Rectal smooth muscle tissue (tissue), 1 donor: Measurements from ENCODE around the gene UBE2J2.

Experiments used
- H3K27ac ChIP-seq: one replicate; pipeline ENCODE4 v1.7.0; 2013; ENCODE audit warnings: low read depth, low read length, inconsistent platforms
- H3K27me3 ChIP-seq: one replicate; pipeline ENCODE4 v1.7.0; 2013; ENCODE audit warnings: low read length; ENCODE audit not compliant: control insufficient read depth, insufficient read depth
- H3K36me3 ChIP-seq: one replicate; pipeline ENCODE4 v1.7.0; 2013; ENCODE audit warnings: low read length; ENCODE audit not compliant: control insufficient read depth, insufficient read depth
- H3K4me1 ChIP-seq: one replicate; pipeline ENCODE4 v1.7.0; 2013; ENCODE audit warnings: low read length; ENCODE audit not compliant: control insufficient read depth, insufficient read depth
- H3K4me3 ChIP-seq: one replicate; pipeline ENCODE4 v1.7.0; 2013; ENCODE audit warnings: low read length
- H3K9ac ChIP-seq: one replicate; pipeline ENCODE4 v1.7.0; 2013; ENCODE audit warnings: low read length

UBE2J2 gene

DNA sequence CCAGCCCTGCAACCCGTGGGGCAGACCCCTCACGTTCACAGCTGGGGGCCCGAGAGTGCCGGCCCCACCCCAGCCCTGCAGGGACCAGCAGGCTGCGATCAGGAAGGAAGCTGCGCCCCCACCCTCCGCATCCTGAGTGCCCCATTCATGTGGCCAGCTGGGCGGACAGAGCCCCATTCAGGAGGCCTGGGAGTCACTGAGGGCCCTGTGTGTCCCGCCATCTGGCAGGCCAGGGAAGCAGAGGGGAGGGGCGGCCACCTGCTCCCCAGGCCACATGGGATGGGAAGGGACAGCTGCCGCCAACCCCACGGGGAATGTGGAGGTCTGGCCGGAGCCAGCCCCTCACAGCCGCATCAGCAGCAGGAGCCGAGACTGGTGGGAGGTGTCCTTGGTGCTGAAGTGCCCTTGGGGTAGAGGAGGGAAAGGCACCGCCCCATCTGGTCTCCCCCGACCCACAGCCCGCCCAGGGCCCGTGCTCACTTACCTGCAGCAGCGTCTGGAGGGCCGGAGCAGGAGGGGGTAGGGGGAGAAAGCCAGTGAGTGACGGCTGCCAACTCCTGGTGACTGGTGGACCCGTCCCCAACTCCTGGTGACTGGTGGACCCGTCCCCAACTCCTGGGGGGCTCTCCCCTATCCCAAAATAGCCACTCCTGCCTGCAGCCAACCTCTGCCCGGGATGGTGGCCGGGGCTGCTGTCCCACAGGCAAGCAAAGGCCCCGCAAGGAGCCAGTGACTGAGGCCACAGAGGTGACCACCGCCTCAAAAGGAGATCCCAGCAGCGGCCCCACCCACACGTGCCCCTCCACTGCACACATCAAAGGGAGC is 25.4 kb upstream of the UBE2J2 start:
- H3K27me3 ChIP-seq = no peaks in the 10 kb centered on the region
- no peaks in the 10 kb centered on the region for H3K36me3 ChIP-seq
- H3K4me1 ChIP-seq = peaks cover 3% of the 10 kb centered on the region
- H3K9ac ChIP-seq = no peak overlapping the region
- no peak overlapping the region for H3K27ac ChIP-seq
- no peak overlapping the region for H3K4me3 ChIP-seq

DNA sequence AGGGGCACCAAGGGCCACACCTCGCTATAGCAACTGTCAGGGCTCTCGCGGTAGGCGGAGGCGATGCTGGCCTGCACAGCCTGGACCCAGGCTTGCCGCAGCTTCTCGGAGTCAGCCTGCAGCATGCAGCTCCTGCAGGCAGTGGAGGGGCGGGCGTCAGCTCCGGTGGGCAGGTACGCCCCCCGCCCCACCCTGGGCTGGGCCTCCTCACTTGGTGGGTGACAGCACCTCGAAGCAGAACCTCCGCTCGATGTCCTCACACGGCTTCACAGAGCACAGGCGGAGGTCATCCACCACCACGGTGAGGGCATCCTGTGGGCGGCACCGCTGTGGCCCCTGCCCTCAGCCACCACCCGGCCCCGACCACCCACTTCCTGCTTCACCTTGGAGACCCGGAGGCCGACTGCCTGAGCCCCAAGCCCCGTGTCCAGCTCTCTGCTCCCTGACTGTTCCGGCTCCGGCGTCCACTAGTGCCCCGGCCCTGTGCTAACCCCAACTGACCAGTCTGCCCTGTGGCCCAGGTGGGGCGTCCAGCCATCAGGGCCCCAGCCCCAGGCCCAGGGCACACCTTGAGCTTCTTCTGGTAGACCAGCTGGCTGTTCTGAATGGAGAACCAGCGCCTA is 24.3 kb upstream of the UBE2J2 start:
- no peaks in the 10 kb centered on the region for H3K27me3 ChIP-seq
- H3K4me1 ChIP-seq = no peaks in the 10 kb centered on the region
- H3K9ac ChIP-seq = no peak overlapping the region
- no peaks in the 10 kb centered on the region for H3K36me3 ChIP-seq
- no peak overlapping the region for H3K4me3 ChIP-seq
- H3K27ac ChIP-seq = no peak overlapping the region

DNA sequence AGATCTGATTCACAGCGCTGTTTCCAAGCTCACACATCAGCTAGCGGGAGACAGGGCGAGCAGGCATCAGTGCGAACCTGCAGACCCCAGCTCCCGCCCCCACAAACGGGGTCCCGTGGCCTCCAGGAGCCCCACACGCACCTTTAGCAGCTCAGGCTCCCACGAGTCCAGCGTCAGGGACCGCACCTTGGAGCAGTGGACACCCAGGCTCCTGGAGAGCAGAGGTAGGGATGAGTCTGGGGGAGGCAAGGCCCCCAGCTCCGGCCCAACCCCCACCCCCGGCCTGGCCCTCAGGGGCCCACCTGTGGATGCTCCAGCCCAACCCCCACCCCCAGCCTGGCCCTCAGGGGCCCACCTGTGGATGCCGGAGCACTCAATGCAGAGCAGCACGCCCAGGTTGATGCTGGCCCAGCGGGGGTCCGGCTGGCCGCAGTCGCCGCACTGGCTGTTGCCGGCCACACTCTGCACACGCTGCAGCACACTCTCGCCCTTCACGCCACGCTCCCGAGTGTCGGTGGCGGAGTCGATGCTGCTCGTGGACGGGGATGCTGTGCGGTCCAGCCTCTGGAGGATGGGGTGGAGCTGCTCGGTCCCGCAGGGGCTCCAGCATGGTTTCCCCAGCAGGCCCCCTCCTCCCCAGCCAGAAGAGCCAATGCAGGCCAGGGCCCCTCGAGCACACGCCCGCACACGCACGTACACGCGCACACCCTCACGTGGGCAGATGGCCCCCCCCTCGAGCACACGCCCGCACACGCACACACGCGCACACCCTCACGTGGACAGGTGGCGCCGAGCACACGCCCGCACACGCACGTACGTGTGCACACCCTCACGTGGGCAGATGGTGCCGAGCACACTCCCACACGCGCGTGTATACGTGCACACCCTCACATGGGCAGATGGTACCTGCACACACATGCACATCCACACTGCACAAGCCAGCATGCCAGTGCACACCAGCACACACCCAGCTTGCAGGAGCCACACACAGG is 22.7 kb upstream of the UBE2J2 start:
- Histone ChIP-seq H3K27ac (no peak overlapping the region), H3K36me3 (no peaks in the 10 kb centered on the region), H3K9ac (no peak overlapping the region), H3K27me3 (no peaks in the 10 kb centered on the region), H3K4me1 (no peaks in the 10 kb centered on the region), H3K4me3 (no peak overlapping the region)

DNA sequence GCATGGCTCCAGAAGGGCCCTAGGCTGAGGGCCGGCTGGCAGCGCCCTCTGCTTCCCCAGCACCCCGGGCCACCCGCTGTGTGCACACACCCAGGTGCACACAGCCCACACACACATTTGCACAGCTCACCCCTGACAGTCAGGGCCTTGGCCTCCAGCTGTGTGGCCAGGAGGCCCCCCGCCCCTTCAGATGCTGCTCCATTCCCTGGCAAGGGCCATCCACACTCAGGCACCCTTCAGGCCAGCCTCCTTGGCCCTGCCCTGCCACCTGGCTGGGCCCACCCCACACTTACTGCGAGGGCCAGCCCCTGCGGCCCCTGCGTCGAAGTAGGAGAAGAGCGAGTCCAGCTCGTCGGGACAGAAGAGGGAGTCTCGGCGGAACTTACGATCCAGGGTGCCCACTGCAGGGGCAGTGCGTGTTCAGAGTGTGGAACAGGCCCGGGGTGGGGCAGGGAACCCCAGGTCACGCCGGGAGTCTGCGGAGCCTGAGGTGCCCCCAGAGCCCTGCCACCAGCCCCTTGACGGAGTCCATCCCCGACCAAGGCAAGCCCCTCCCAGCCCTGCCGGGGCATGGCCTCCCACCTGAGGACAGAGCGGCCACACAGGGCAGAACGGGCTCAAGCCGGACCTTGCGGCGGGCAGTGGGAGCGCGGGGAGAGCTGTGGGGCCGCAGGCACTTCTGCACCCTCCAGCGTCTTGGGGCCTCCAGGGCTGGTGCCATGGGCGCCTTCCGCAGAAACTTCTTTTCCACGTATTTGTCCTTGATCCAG is 21.7 kb upstream of the UBE2J2 start:
- Histone ChIP-seq H3K9ac (no peak overlapping the region), H3K27ac (no peak overlapping the region), H3K36me3 (no peaks in the 10 kb centered on the region), H3K4me3 (no peak overlapping the region), H3K4me1 (no peaks in the 10 kb centered on the region), H3K27me3 (no peaks in the 10 kb centered on the region)

DNA sequence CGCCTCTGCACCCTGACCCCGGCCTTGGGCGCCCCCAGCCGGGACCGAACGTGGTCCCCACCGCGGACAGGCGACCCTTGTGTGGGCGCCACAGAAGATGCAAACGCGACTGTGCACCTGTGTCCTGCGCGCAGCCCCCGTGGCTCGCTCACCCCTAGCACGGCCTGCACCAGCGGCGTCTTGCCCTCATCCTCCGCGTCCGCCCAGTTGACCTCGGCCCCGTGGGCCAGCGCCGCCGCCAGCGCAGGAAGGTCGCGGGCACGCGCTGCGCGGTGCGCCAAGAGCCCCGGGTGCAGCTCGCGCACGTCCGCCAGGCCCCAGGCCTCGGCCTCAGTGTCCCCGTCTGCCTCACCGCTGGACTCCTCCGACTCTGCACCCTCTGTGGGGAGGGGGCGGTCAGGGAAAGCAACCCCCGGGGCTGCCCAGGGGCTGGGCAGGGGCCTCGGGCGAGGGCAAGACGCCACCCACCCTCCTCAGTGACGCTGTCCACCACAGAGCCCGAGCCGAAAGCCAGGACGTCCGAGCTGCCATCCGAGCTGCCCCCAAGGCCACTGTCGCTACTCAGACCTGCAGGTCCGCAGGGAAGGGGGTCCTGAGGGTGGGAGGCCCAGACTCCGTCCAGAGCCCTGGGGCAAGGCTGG is 20.7 kb upstream of the UBE2J2 start:
- H3K36me3 ChIP-seq = no peaks in the 10 kb centered on the region
- H3K27ac ChIP-seq = no peak overlapping the region
- no peak overlapping the region for H3K9ac ChIP-seq
- H3K4me1 ChIP-seq = no peaks in the 10 kb centered on the region
- no peak overlapping the region for H3K4me3 ChIP-seq
- no peaks in the 10 kb centered on the region for H3K27me3 ChIP-seq

DNA sequence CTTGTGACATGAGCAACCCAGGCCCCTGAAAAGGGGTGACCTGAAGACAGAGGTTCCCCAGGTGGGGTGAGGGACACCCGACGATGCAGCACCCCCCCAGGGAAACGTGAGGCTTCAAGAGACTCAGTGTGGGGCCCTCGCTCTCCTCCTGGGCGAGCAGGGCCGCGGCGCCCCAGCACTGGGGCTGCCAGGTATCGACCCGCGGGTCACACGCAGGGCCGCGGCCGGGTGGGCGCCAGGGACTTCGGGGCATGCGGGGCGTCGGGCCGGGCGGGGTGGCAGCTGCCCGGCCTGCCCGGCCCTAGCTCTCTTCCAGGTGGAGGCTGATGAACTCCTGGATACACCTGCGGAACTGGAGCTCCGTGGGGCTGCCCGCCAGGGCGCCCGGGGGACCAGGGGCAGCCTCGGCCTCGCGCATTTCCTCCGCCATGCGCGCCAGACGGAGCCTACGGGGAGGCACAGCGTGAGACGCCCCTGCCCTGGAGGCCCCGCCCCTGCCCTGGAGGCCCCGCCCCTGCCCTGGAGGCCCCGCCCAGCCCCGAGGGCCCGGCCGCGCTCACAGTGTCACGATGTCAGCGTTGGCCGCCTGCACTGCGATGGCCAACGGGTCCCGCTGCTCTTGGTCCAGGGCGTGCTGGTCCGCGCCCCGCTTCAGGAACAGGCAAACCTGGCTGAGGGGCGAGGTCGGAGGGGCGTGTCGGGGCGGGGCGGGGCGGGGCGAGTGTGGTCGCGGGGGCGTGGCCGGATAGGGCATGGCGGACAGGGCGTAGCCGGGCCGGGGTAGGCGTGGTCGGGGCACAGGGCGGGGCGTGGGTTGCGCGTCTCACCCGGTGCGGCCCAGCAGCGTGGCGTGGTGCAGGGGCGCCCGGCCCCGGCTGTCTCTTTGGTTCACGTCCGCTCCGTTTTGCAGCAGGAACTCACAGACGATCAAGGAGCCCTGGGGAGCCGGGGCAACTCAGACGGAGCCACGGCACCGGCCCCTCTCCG is 19.9 kb upstream of the UBE2J2 start:
- no peak overlapping the region for H3K4me3 ChIP-seq
- no peaks in the 10 kb centered on the region for H3K27me3 ChIP-seq
- H3K36me3 ChIP-seq = no peaks in the 10 kb centered on the region
- no peak overlapping the region for H3K27ac ChIP-seq
- H3K9ac ChIP-seq = no peak overlapping the region
- H3K4me1 ChIP-seq = no peaks in the 10 kb centered on the region

DNA sequence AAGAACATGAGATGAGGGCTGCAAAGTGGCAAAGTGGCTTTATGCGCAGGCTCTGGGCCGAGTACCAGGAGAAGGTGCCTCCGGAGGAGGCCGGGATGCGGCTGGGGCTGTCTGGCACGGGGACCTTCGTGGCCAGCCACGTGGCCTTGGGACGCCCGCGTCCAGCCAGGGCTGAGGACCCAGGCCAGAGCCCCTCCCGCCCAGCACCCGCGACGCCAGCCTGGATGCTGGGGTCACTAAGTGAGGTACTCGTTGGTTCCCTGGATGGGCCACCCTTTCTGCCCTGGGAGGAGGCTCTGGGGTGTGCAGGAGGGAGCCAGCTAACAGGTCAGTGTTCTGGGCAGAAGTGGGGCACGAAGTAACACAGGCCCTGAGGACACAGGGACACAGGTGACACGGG is 19.2 kb upstream of the UBE2J2 start:
- H3K36me3 ChIP-seq = no peaks in the 10 kb centered on the region
- H3K4me3 ChIP-seq = no peak overlapping the region
- no peak overlapping the region for H3K9ac ChIP-seq
- no peaks in the 10 kb centered on the region for H3K27me3 ChIP-seq
- H3K27ac ChIP-seq = no peak overlapping the region
- no peaks in the 10 kb centered on the region for H3K4me1 ChIP-seq

DNA sequence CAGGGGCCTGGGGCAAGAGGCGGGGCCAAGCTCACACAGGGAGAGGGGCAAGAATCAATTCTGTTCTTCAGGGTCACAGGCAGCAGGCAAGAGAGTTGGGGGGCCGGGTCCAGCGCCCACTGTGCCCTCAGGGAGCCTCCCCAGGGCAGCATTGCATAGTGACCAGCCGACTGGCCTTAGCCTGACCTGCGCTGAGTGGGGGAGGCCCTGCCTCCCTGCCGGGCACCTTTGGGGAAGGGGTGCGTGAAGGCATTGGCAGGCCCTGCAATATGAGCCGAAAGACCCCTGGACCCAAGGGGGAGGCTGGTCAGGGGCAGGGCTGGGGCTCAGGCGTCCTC is 18.8 kb upstream of the UBE2J2 start:
- Histone ChIP-seq H3K36me3 (no peaks in the 10 kb centered on the region), H3K27me3 (no peaks in the 10 kb centered on the region), H3K27ac (no peak overlapping the region), H3K4me3 (no peak overlapping the region), H3K4me1 (no peaks in the 10 kb centered on the region), H3K9ac (no peak overlapping the region)

DNA sequence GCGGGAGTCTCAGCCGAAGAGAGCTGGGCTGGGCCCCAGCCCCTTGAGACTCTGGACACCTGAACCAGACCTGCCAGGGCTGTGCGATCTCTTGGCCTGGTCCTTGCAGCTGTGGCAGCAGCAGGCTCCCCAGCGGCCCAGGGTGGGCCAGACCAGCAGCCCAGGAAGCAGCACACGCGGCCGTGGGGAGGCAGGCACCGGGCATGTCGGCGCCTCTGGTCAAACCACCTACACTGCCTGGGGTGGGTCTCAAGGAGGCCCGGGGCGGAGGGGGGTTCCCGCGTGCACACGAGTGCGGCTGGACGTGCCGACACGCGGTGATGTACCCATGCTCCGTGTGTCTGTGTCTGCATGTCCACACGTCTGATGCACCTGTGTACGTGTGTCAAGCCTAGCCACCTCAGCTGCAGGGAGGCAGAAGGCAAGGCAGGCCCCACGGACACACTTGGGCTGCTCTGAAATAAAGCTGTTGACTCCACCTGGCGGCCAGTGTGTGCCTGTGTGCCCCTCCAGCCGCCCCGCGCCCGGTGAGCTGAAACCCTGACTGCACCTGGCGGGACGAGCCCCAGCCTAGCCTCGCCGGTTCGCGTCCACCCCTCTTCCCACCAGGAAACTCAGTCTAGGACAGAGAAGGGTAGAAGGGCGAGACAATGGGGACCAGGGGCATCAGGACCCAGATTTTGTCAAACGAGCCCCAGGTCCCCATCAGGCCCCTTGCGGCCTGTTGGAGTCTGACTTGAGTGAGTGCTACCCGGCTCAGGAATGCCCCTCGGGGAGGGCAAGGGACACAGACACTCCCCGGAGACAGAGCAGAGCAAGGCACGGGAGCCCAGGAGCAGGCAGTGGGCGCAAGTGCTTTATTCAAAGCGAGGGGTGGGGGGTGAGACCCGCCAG is 18.1 kb upstream of the UBE2J2 start:
- H3K27me3 ChIP-seq = peaks cover 3% of the 10 kb centered on the region
- no peaks in the 10 kb centered on the region for H3K36me3 ChIP-seq
- no peak overlapping the region for H3K4me3 ChIP-seq
- H3K4me1 ChIP-seq = no peaks in the 10 kb centered on the region
- H3K9ac ChIP-seq = no peak overlapping the region
- no peak overlapping the region for H3K27ac ChIP-seq

DNA sequence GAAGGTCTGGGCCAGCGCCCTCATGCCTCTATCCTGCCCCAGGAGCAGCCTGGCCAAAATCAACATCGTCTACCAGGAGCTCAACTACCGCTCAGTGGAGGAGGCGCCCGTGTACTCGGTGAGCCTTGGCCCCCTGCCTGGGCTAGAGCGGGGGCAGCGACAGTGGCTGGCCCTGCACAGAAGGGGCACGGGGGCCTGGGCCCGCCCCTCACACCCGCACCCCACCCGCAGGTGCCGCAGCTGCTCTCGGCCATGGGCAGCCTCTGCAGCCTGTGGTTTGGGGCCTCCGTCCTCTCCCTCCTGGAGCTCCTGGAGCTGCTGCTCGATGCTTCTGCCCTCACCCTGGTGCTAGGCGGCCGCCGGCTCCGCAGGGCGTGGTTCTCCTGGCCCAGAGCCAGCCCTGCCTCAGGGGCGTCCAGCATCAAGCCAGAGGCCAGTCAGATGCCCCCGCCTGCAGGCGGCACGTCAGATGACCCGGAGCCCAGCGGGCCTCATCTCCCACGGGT is 17.4 kb upstream of the UBE2J2 start:
- no peak overlapping the region for H3K9ac ChIP-seq

More for the DNA sequence above, 17.4 kb upstream of the UBE2J2 start:
- peaks cover 3% of the 10 kb centered on the region for H3K27me3 ChIP-seq
- H3K27ac ChIP-seq = no peak overlapping the region
- H3K36me3 ChIP-seq = no peaks in the 10 kb centered on the region
- H3K4me3 ChIP-seq = no peak overlapping the region
- no peaks in the 10 kb centered on the region for H3K4me1 ChIP-seq
